ENCODE results near the gene DCHS2. TPM values are rescaled to one million over a fixed set of nuclear protein-coding genes. Genes with fewer than 3 reads are reported as not detected.

The DCHS2 gene
- total and polyA plus RNA-seq, 2 experiments from 2014 or later = 0.21 to 7.6 TPM

- Histone ChIP-seq H3K27me3 (ENCODE audit: insufficient read depth) (no peaks in the 10 kb centered on the region), H3K4me3 (no peak overlapping the region), H3K79me2 (replicated peaks; ENCODE audit: insufficient read depth) (no peaks in the 10 kb centered on the region), H4K20me1 (replicated peaks; ENCODE audit: insufficient read depth) (no peaks in the 10 kb centered on the region), H3K4me1 (ENCODE audit: insufficient read depth) (no peaks in the 10 kb centered on the region), H3K36me3 (ENCODE audit: insufficient read depth) (no peaks in the 10 kb centered on the region), H2AFZ (no peak overlapping the region), H3K4me2 (no peak overlapping the region), H3K9me2 (ENCODE audit: insufficient read depth) (no peaks in the 10 kb centered on the region), H3F3A (replicated peaks; ENCODE audit: low read depth) (no peaks in the 10 kb centered on the region), H3K27ac (ENCODE audit: low read depth) (no peak overlapping the region)
- Mint-ChIP-seq H3K27me3 (ENCODE audit: insufficient read depth, low read depth, poor library complexity) (no peaks in the 10 kb centered on the region), H3K9me3 (peaks cover 5% of the 10 kb centered on the region; the same call in 2 of the 3 replicates), H3K36me3 (ENCODE audit: low read depth) (no peaks in the 10 kb centered on the region), H3K4me3 (no peak overlapping the region), H3K4me1 (no peaks in the 10 kb centered on the region), H3K27ac (no peak overlapping the region)
- ATAC-seq = no peak
- no peak for DNase-seq (ENCODE audit: low spot score)
- TF ChIP-seq ZNF331 (CRISPR knock-in tag; IDR thresholded peaks at IDR 0.05; ENCODE audit: low read depth) = no peak
- no peak for TF ChIP-seq EZH2 (IDR thresholded peaks at IDR 0.05; ENCODE audit: low read depth, unreplicated experiment)
- no peak for TF ChIP-seq STAT1 (IDR thresholded peaks at IDR 0.05; ENCODE audit: unreplicated experiment)
- no peak for TF ChIP-seq CTCF (conservative IDR thresholded peaks at IDR 0.05; ENCODE audit: low read depth in 2 of 2)
Measured at GRCh38 chr4:154319736-154320135, 171.9 kb downstream of the DCHS2 start.

DNA sequence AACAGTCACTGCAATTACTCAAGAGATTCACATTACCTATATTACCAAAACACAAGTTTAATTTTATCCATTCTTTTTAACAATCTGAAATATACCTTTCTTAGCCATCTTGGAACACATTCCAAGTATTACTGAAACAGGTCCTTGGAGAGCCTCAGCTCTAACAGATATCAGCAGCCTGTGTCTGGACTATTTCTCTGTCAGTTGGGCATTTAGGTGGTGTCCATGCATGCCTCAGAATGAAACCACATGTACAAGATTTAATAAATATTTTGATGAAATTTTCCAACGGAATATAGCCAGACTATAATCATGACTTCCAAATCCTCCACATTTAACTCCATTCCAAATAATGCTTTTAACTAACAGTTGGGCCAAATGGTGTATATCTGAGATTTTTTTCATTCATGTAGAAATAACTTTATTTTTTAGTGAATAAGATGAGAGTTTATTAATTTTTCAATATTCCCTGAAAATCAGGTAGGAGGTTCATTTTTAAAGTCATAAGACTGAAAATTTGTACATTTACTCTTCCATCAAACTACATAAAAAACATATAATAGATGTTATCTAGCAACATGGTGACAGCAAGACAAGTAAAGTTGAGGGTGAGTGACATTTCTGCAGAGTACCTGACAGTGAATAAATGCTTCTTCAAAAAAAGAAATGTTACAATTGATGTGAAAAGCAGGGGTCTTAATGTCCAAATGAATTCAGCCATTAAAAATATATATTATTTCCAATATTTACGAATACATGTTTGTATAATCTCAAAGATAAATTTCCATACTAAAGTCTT lies 174.2 kb downstream of the DCHS2 start:
- ATAC-seq (no peak), DNase-seq (ENCODE audit: low spot score) (no peak)
- Mint-ChIP-seq H3K9me3 (peaks cover 5% of the 10 kb centered on the region; the same call in 2 of the 3 replicates), H3K27me3 (ENCODE audit: insufficient read depth, low read depth, poor library complexity) (peaks cover 1% of the 10 kb centered on the region), H3K27ac (no peak overlapping the region), H3K4me3 (no peak overlapping the region), H3K36me3 (ENCODE audit: low read depth) (no peaks in the 10 kb centered on the region), H3K4me1 (peaks cover 9% of the 10 kb centered on the region; the same call in 2 of the 3 replicates)
- Histone ChIP-seq H3K9me2 (ENCODE audit: insufficient read depth) (no peaks in the 10 kb centered on the region), H3K27me3 (ENCODE audit: insufficient read depth) (no peaks in the 10 kb centered on the region), H3F3A (replicated peaks; ENCODE audit: low read depth) (no peaks in the 10 kb centered on the region), H3K4me2 (no peak overlapping the region), H2AFZ (no peak overlapping the region), H3K4me3 (no peak overlapping the region), H3K79me2 (replicated peaks; ENCODE audit: insufficient read depth) (no peaks in the 10 kb centered on the region), H4K20me1 (replicated peaks; ENCODE audit: insufficient read depth) (no peaks in the 10 kb centered on the region), H3K36me3 (ENCODE audit: insufficient read depth) (no peaks in the 10 kb centered on the region), H3K4me1 (ENCODE audit: insufficient read depth) (peaks cover 13% of the 10 kb centered on the region), H3K27ac (ENCODE audit: low read depth) (no peak overlapping the region)
- TF ChIP-seq, protein P1, sequence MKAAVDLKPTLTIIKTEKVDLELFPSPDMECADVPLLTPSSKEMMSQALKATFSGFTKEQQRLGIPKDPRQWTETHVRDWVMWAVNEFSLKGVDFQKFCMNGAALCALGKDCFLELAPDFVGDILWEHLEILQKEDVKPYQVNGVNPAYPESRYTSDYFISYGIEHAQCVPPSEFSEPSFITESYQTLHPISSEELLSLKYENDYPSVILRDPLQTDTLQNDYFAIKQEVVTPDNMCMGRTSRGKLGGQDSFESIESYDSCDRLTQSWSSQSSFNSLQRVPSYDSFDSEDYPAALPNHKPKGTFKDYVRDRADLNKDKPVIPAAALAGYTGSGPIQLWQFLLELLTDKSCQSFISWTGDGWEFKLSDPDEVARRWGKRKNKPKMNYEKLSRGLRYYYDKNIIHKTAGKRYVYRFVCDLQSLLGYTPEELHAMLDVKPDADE (IDR thresholded peaks at IDR 0.05) = no peak
- TF ChIP-seq CREB1 (CRISPR knock-in tag; IDR thresholded peaks at IDR 0.05; ENCODE audit: low read depth) (no peak), JUNB (IDR thresholded peaks at IDR 0.05; ENCODE audit: unreplicated experiment) (no peak), REST (IDR thresholded peaks at IDR 0.05; ENCODE audit: unreplicated experiment) (no peak)

Data from GM23338 (cell line).